Transverse colon (tissue), 4 donors: ENCODE results near the gene OR8G1. TPM values are rescaled to one million over a fixed set of nuclear protein-coding genes. Genes with fewer than 3 reads are reported as not detected.

Experiments used
- DNase-seq: peaks from one replicate; pipeline ENCODE4 v3.0.0-alpha.2; 2019
- H3K27ac ChIP-seq, 4 donors: fragments of 200-600 bp; sonication (generic); 2 replicates each; pipeline ENCODE4 v1.5.1; 2016 to 2018; ENCODE audit warnings: inconsistent platforms in 4 of 4
- H3K27me3 ChIP-seq: fragments of 200-600 bp; sonication (generic); 2 replicates; pipeline ENCODE4 v1.5.1; 2017; ENCODE audit warnings: inconsistent platforms
- H3K36me3 ChIP-seq, 4 donors: fragments of 200-600 bp; sonication (generic); 2 replicates each; pipeline ENCODE4 v1.5.1; 2017 to 2019; ENCODE audit warnings: inconsistent platforms in 4 of 4
- H3K4me1 ChIP-seq, 4 donors: fragments of 200-600 bp; sonication (generic); 2 replicates each; pipeline ENCODE4 v1.5.1; 2017 to 2020; ENCODE audit warnings: inconsistent platforms in 4 of 4
- H3K4me3 ChIP-seq, 4 donors: fragments of 200-600 bp; sonication (generic); 1 replicate in 1 of 4; 2 replicates in 3 of 4; pipeline versions ENCODE4 v1.5.1 to v1.6.1; 2017 to 2019; ENCODE audit warnings: inconsistent platforms in 4 of 4
- H3K9me3 ChIP-seq, 2 donors: fragments of 200-600 bp; sonication (generic); 2 replicates each; pipeline ENCODE4 v1.5.1; 2017 to 2019; ENCODE audit warnings: inconsistent platforms in 2 of 2
- EP300 ChIP-seq: sonication (generic); formaldehyde crosslinking; IDR thresholded peaks from one replicate; pipeline ENCODE4 v1.6.1; 2017; ENCODE audit warnings: antibody characterized with exemption, low read depth
- POLR2A ChIP-seq: fragments of 450-650 bp; IDR thresholded peaks from one replicate; pipeline ENCODE4 v1.6.1; 2016; ENCODE audit warnings: antibody characterized with exemption, mild to moderate bottlenecking, moderate library complexity
- POLR2AphosphoS5 ChIP-seq, 3 donors: sonication (generic); formaldehyde crosslinking; IDR thresholded peaks; one replicate each; pipeline ENCODE4 v1.6.1; 2016; ENCODE audit warnings: antibody characterized with exemption in 3 of 3
- WGBS, 2 donors: methylation state at CpG; one replicate each; pipeline ENCODE4 v1.1.5; 2018; ENCODE audit warnings: low coverage in 1 of 2; 5-methylcytosine and 5-hydroxymethylcytosine counted together
- in situ Hi-C, 4 donors: fragments of 200-750 bp; cut with MboI; loops; one replicate each; pipeline versions ENCODE4 v1.15.0 to v1.15.1; 2017; ENCODE audit warnings: low sequenced_read_pairs in 3 of 4, low pct_ligation_motif_present in 1 of 4, low pct_unique_long_range_greater_than_20kb in 1 of 4
- intact Hi-C: fragments of 100-400 bp; cut with DNase I; formaldehyde crosslinking; loops from one replicate; pipeline ENCODE4 v1.15.1; 2023; ENCODE audit warnings: low total_unique reads
- total RNA-seq, 4 donors: library from RNA; depleted of rRNA; stranded (reverse); fragments of >200 nt; gene quantifications; one replicate each; pipeline ENCODE4 v1.1.0, GENCODE V29; 2016
- TF ChIP-seq, protein P1 (sequence below), 5 experiments: fragments of 200-600 bp in 3 of 5; fragments of 450-650 bp in 2 of 5; sonication (generic) in 3 of 5; IDR thresholded peaks; 1 replicate in 2 of 5; 2 replicates in 3 of 5; pipeline ENCODE4 v1.5.1; 2016 to 2017; ENCODE audit warnings: antibody characterized with exemption in 5 of 5, inconsistent platforms in 3 of 5, mild to moderate bottlenecking in 2 of 5, moderate library complexity in 1 of 5

The OR8G1 gene
- total RNA-seq, 4 donors from 2014 or later = under 0.01 TPM; not detected in 3

DNA sequence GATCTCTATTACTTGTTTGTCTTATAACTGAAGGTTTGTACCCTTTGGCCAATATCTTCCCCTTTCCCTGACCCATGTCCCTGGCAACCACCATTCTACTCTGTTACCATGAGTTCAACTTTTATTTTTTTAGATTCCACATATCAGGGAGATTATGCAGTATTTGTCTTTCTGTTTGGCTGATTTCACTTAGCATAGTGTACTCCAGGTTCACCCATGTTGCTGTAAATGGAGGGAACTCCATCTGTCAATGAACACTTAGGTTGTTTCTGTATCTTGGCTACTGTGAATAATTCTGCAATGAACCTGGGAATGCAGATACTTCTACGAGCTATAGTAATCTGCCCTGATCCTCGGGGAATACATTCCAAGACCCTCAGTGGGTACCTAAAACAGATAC lies 42.9 kb upstream of the OR8G1 start:
- Histone ChIP-seq H3K4me1 (peaks cover 0 to 11% (median 3%) of the 10 kb centered on the region in 4 donors), H3K4me3 (no peak overlapping the region), H3K27ac (no peak overlapping the region), H3K9me3 (no peaks in the 10 kb centered on the region), H3K27me3 (no peaks in the 10 kb centered on the region), H3K36me3 (no peaks in the 10 kb centered on the region)
- WGBS, 2 donors = 67% methylated on average over 2 of the region's 2 CpGs; no CpG with 5 or more reads in 1 of the 2 donors
- intact Hi-C loops = no loop called here
- no peak for DNase-seq
- no peak for TF ChIP-seq POLR2A
- TF ChIP-seq POLR2AphosphoS5 (IDR thresholded peaks at IDR 0.05) = no peak
- TF ChIP-seq, protein P1, sequence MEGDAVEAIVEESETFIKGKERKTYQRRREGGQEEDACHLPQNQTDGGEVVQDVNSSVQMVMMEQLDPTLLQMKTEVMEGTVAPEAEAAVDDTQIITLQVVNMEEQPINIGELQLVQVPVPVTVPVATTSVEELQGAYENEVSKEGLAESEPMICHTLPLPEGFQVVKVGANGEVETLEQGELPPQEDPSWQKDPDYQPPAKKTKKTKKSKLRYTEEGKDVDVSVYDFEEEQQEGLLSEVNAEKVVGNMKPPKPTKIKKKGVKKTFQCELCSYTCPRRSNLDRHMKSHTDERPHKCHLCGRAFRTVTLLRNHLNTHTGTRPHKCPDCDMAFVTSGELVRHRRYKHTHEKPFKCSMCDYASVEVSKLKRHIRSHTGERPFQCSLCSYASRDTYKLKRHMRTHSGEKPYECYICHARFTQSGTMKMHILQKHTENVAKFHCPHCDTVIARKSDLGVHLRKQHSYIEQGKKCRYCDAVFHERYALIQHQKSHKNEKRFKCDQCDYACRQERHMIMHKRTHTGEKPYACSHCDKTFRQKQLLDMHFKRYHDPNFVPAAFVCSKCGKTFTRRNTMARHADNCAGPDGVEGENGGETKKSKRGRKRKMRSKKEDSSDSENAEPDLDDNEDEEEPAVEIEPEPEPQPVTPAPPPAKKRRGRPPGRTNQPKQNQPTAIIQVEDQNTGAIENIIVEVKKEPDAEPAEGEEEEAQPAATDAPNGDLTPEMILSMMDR (IDR thresholded peaks at IDR 0.05) = no peak
- no peak for TF ChIP-seq EP300
- in situ Hi-C loops = loop anchor here in 2 of 4 donors (10.0 kb wide), 1 partner anchor 123 kb away; no protein-coding TSS in a partner anchor

DNA sequence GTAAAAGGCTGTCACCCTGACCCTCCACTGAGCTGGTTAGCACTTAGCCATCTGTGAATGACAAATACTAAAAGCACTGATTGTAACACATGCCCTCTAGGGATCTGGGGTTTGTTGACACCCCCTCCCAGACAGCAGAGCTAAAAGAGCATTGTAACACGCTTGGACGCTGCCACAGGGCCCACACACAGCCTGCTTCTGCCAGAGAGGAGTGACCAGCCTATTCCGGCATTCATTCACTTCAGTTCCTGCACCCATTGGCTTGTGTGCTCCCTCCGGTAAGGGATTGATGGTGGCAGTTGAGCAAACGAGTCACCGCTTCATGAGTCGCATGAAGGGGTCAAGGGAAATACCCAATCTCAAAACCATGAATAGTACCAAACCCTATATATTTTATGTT lies 42.0 kb upstream of the OR8G1 start:
- intact Hi-C loops = no loop called here
- WGBS, 2 donors = 81 to 84% methylated on average over 5 to 7 of the region's 7 CpGs

DNA sequence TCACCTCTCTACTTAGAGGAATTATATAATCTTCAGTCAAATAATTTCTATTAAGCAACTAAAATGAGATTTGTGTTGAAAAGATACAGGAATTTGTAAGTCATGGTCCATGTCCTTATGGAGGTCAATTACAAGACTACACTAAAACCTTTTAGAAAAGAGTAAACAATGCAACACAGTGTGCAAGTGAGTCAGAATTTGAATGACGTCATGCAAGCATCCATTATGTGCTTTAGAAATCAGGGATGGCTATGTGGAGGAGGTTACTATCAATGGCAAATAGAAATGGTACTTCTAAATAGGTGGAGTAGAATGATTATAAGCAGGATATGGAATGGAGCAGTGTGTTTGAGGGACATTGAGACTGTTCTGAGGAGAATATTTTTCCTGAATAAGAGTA lies 41.2 kb upstream of the OR8G1 start:
- Histone ChIP-seq H3K4me1 (peaks cover 0 to 3% (median 0%) of the 10 kb centered on the region in 4 donors), H3K27me3 (no peaks in the 10 kb centered on the region), H3K9me3 (no peaks in the 10 kb centered on the region), H3K36me3 (no peaks in the 10 kb centered on the region), H3K27ac (no peak overlapping the region), H3K4me3 (no peak overlapping the region)
- intact Hi-C loops (no loop called here), in situ Hi-C loops (loop anchor here in 2 of 4 donors (10.0 kb wide), 1 partner anchor 125 kb away; no protein-coding TSS in a partner anchor)
- no peak for DNase-seq
- 33 to 59% methylated on average over 1 of the region's 1 CpG for WGBS, 2 donors
- TF ChIP-seq POLR2AphosphoS5 (IDR thresholded peaks at IDR 0.05) (no peak), POLR2A (no peak), EP300 (no peak)
- TF ChIP-seq, protein P1 (IDR thresholded peaks at IDR 0.05) = no peak

More for the DNA sequence above, 42.0 kb upstream of the OR8G1 start:
- H3K4me3 ChIP-seq = no peak overlapping the region
- DNase-seq = no peak
- no peaks in the 10 kb centered on the region for H3K27me3 ChIP-seq
- in situ Hi-C loops = loop anchor here in 2 of 4 donors (10.0 kb wide), 1 partner anchor 124 kb away; no protein-coding TSS in a partner anchor
- no peak for TF ChIP-seq POLR2AphosphoS5 (IDR thresholded peaks at IDR 0.05)
- no peak for TF ChIP-seq EP300
- TF ChIP-seq POLR2A = no peak
- TF ChIP-seq, protein P1 (IDR thresholded peaks at IDR 0.05) = no peak
- H3K27ac ChIP-seq = no peak overlapping the region
- peaks cover 0 to 8% (median under 1%) of the 10 kb centered on the region in 4 donors for H3K4me1 ChIP-seq
- H3K36me3 ChIP-seq = no peaks in the 10 kb centered on the region
- H3K9me3 ChIP-seq = no peaks in the 10 kb centered on the region

DNA sequence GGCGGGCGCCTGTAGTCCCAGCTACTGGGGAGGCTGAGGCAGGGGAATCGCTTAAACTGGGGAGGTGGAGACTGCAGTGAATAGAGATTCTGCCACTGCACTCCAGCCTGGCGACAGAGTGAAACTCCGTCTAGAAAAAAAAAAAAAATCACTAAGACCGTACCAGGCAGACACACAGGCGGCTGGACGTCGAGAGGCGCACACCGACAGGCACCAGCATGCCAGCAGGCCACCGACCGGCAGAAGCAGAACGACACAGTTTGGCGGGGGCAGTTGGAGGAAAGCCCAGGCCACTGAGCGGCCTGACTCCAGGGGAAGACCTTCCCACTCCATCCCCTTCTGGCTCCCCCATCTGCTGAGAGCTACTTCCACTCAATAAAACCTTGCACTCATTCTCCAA lies 40.2 kb upstream of the OR8G1 start:
- intact Hi-C loops (no loop called here), in situ Hi-C loops (no loop called here)
- H3K4me3 ChIP-seq = no peak overlapping the region
- H3K9me3 ChIP-seq = no peaks in the 10 kb centered on the region
- WGBS, 2 donors = 94% methylated on average over 16 of the region's 16 CpGs; no CpG with 5 or more reads in 1 of the 2 donors
- no peaks in the 10 kb centered on the region for H3K4me1 ChIP-seq
- H3K27ac ChIP-seq = no peak overlapping the region
- no peak for DNase-seq
- H3K36me3 ChIP-seq = no peaks in the 10 kb centered on the region
- TF ChIP-seq POLR2A (no peak), POLR2AphosphoS5 (IDR thresholded peaks at IDR 0.05) (no peak), EP300 (no peak)
- TF ChIP-seq, protein P1 (IDR thresholded peaks at IDR 0.05) = no peak
- no peaks in the 10 kb centered on the region for H3K27me3 ChIP-seq
